K562 (cell line): ENCODE measurements around the gene TNNT1. TPM values are rescaled to one million over a fixed set of nuclear protein-coding genes. Genes with fewer than 3 reads are reported as not detected.

Experiments
- ATAC-seq: fragments of 200-7000 bp; cut with Tn5 transposase; 3 replicates; pipeline ENCODE4 v1.9.1; 2020; ENCODE audit warnings: moderate library complexity
- BruUV-seq: library from RNA; stranded (reverse); fragments of 400-500 nt; replicated peaks from 2 replicates; lab custom pipeline; 2021; lab: Mats Ljungman, UMichigan
- CTCF ChIA-PET: fragments of 300-600 bp; formaldehyde crosslinking; extraction: SDS; loops from one replicate; lab custom pipeline; 2021; ENCODE audit warnings: low intra/inter-chr PET ratio; lab: Yijun Ruan, JAX
- POLR2A ChIA-PET: fragments of 300-600, 350-650 bp; sonication (Branson Sonifier 250); formaldehyde crosslinking; extraction: SDS; loops from one replicate; lab custom pipeline; 2021; ENCODE audit warnings: antibody characterized with exemption, inconsistent platforms; lab: Yijun Ruan, JAX
- DNase-seq, 4 experiments: peaks; one replicate each; pipeline versions ENCODE4 v3.0.0 to v3.0.0-alpha.2; 2011 to 2018; ENCODE audit warnings: low spot score in 3 of 4, mixed read lengths in 3 of 4; ENCODE audit errors: extremely low read depth in 1 of 4
- FAIRE-seq: peaks from 2 replicates; lab custom pipeline; 2011; peaks lifted over from hg19 to GRCh38; lab: Jason Lieb, UNC
- H2AFZ ChIP-seq: 2 replicates; pipeline ENCODE4 v1.6.0; 2011; ENCODE audit warnings: low read depth, low read length, control low read depth, inconsistent platforms
- H3K27ac ChIP-seq: fragments of 200-600 bp; 3 replicates; pipeline ENCODE4 v1.8.0; 2011; ENCODE audit warnings: low read depth, mild to moderate bottlenecking, control low read depth, inconsistent platforms, low read length, moderate library complexity, mixed read lengths; ENCODE audit errors: extremely low read depth
- H3K27me3 ChIP-seq, 2 experiments: fragments of 300-600 bp in 1 of 2; 2 replicates in 1 of 2; 3 replicates in 1 of 2; pipeline versions ENCODE4 v1.6.0 to v1.8.0; 2011; ENCODE audit warnings: inconsistent platforms in 2 of 2, low read length in 2 of 2, mild to moderate bottlenecking in 1 of 2, mixed read lengths in 1 of 2, moderate library complexity in 1 of 2; ENCODE audit not compliant: control insufficient read depth in 2 of 2, insufficient read depth in 2 of 2
- H3K36me3 ChIP-seq: fragments of 300-600 bp; 3 replicates; pipeline ENCODE4 v1.8.0; 2011; ENCODE audit warnings: mild to moderate bottlenecking, low read length, inconsistent platforms; ENCODE audit not compliant: control insufficient read depth, insufficient read depth
- H3K4me1 ChIP-seq, 2 experiments: fragments of 200-600 bp in 1 of 2; replicated peaks in 1 of 2; 2 replicates in 1 of 2; 3 replicates in 1 of 2; pipeline versions ENCODE4 v1.5.1 to v1.8.0; 2011; ENCODE audit warnings: inconsistent platforms in 2 of 2, low read length in 2 of 2, mild to moderate bottlenecking in 1 of 2, mixed read lengths in 1 of 2, moderate library complexity in 1 of 2; ENCODE audit not compliant: control insufficient read depth in 2 of 2, insufficient read depth in 2 of 2
- H3K4me2 ChIP-seq: 2 replicates; pipeline ENCODE4 v1.6.1; 2011; ENCODE audit warnings: low read length, control low read depth, inconsistent platforms, mixed read lengths; ENCODE audit not compliant: insufficient read depth
- H3K4me3 ChIP-seq: fragments of 200-600 bp; sonication (generic), shearing (Covaris generic); 2 replicates; pipeline ENCODE4 v1.5.1; 2016; ENCODE audit warnings: control low read depth, inconsistent platforms
- H3K79me2 ChIP-seq: fragments of 200-600 bp; 3 replicates; pipeline ENCODE4 v1.8.0; 2011; ENCODE audit warnings: low read length, inconsistent platforms; ENCODE audit not compliant: control insufficient read depth, insufficient read depth
- H3K9ac ChIP-seq, 2 experiments: 2 replicates each; pipeline versions ENCODE4 v1.6.0 to v1.6.1; 2011; ENCODE audit warnings: low read depth in 2 of 2, low read length in 2 of 2, control low read depth in 1 of 2, inconsistent platforms in 1 of 2, mild to moderate bottlenecking in 1 of 2, mixed read lengths in 1 of 2; ENCODE audit not compliant: insufficient read depth in 1 of 2
- H3K9me1 ChIP-seq: one replicate; pipeline ENCODE4 v1.6.0; 2011; ENCODE audit warnings: inconsistent platforms, mild to moderate bottlenecking, low read length, moderate library complexity; ENCODE audit not compliant: control insufficient read depth, insufficient read depth
- H3K9me3 ChIP-seq: replicated peaks from 2 replicates; pipeline ENCODE4 v1.5.1; 2011; ENCODE audit warnings: low read depth, low read length, inconsistent platforms; ENCODE audit not compliant: control insufficient read depth, insufficient read depth
- H4K20me1 ChIP-seq: replicated peaks from 2 replicates; pipeline ENCODE4 v1.6.1; 2011; ENCODE audit warnings: low read length, inconsistent platforms, mixed read lengths; ENCODE audit not compliant: control insufficient read depth, insufficient read depth
- BCL6 ChIP-seq: fragments of 250-450 bp; sonication (Bioruptor Pico); IDR thresholded peaks from 2 replicates; pipeline ENCODE4 v1.4.0; 2020
- DNMT1 ChIP-seq: fragments of 450-650 bp; IDR thresholded peaks from 2 replicates; pipeline ENCODE4 v1.6.1; 2016; ENCODE audit warnings: antibody characterized with exemption, mild to moderate bottlenecking
- HCFC1 ChIP-seq: IDR thresholded peaks from 2 replicates; pipeline ENCODE4 v1.6.1; 2012; ENCODE audit warnings: low read depth, low read length, improper control_type of control experiment
- MYC ChIP-seq, 2 experiments: fragments of 250-450 bp in 1 of 2; sonication (Bioruptor Pico) in 1 of 2; IDR thresholded peaks; 2 replicates each; pipeline versions ENCODE4 v1.5.1 to v1.6.1; 2012 to 2021; ENCODE audit warnings: low read depth in 2 of 2, borderline replicate concordance in 1 of 2, improper control_type of control experiment in 1 of 2, low read length in 1 of 2, mild to moderate bottlenecking in 1 of 2, moderate library complexity in 1 of 2
- POLR2G ChIP-seq: fragments of 200-400 bp; formaldehyde crosslinking; IDR thresholded peaks from 2 replicates; pipeline ENCODE4 v1.6.1; 2017; ENCODE audit warnings: low read depth, mild to moderate bottlenecking, antibody characterized with exemption, low read length, moderate library complexity
- PTRF ChIP-seq: fragments of 450-650 bp; IDR thresholded peaks from 2 replicates; pipeline ENCODE4 v1.6.1; 2016; ENCODE audit warnings: mild to moderate bottlenecking, missing genetic modification characterization, missing compliant biosample characterization
- ZNF143 ChIP-seq: sonication (generic); formaldehyde crosslinking; IDR thresholded peaks from 2 replicates; pipeline ENCODE4 v1.9.0; 2022; ENCODE audit warnings: mild to moderate bottlenecking, missing genetic modification reagents
- ZNF184 ChIP-seq: sonication (generic); formaldehyde crosslinking; IDR thresholded peaks from 2 replicates; pipeline ENCODE4 v1.5.0; 2020; ENCODE audit warnings: missing genetic modification reagents
- ZNF445 ChIP-seq: fragments of 250-450 bp; sonication (Bioruptor Pico); IDR thresholded peaks from 2 replicates; pipeline ENCODE4 v1.4.0; 2020; ENCODE audit warnings: low read depth, mild to moderate bottlenecking, moderate library complexity
- whole genome bisulfite sequencing: fragments of 100-300 bp; shearing (Covaris generic); methylation state at CpG from one replicate; pipeline ENCODE4 v1.1.6; 2016; ENCODE audit warnings: low coverage, mixed read lengths; ENCODE audit not compliant: insufficient coverage; ENCODE audit errors: missing lambda C conversion rate; 5-methylcytosine and 5-hydroxymethylcytosine counted together
- in situ Hi-C: fragments of 300-500 bp; cut with MboI; formaldehyde crosslinking; loops from 4 replicates; pipeline ENCODE4 v1.15.0; 2018; ENCODE audit warnings: inconsistent platforms, mixed read lengths
- intact Hi-C: fragments of 100-400 bp; cut with micrococcal nuclease; formaldehyde crosslinking; loops from 2 replicates; pipeline ENCODE4 v1.14.2; 2022
- polyA plus RNA-seq, 8 experiments: library from polyadenylated mRNA; depleted of rRNA in 4 of 8; stranded (reverse) in 5 of 8; unstranded in 3 of 8; fragments of >200 nt; fragmentation: Nextera tagmentation in 2 of 8; fragmentation: Illumina TruSeq in 1 of 8; extraction: Ambion mirVana in 2 of 8; extraction: Trizol in 1 of 8; gene quantifications; 2 replicates each; pipeline versions ENCODE4 v1.2.1 to v1.2.3, GENCODE V29; 2011 to 2014; ENCODE audit warnings: inconsistent platforms in 1 of 8, missing spikeins in 1 of 8
- total RNA-seq, 7 experiments: library from RNA; depleted of rRNA in 6 of 7; stranded (reverse); fragments of >200 nt in 6 of 7; fragmentation: Illumina TruSeq in 2 of 7; extraction: Trizol in 2 of 7; gene quantifications; 2 replicates each; pipeline versions ENCODE4 v1.2.1 to v1.2.3, GENCODE V29; 2011 to 2021; ENCODE audit warnings: low replicate concordance in 1 of 7
- TF ChIP-seq, protein P1 (sequence below): sonication (generic); formaldehyde crosslinking; IDR thresholded peaks from 2 replicates; pipeline ENCODE4 v1.8.1; 2023; ENCODE audit warnings: mild to moderate bottlenecking, missing genetic modification reagents
- TF ChIP-seq, protein P2 (sequence below): sonication (generic); formaldehyde crosslinking; IDR thresholded peaks from 2 replicates; pipeline ENCODE4 v1.8.1; 2023; ENCODE audit warnings: missing genetic modification reagents, mild to moderate bottlenecking, borderline replicate concordance
- TF ChIP-seq, protein P3 (sequence below): IDR thresholded peaks from 3 replicates; pipeline ENCODE4 v1.6.1; 2011; ENCODE audit warnings: borderline replicate concordance, mild to moderate bottlenecking; ENCODE audit not compliant: insufficient read length, insufficient read depth
- TF ChIP-seq, protein P4 (sequence below): sonication (generic); formaldehyde crosslinking; IDR thresholded peaks from 2 replicates; pipeline ENCODE4 v1.9.0; 2022; ENCODE audit warnings: mild to moderate bottlenecking, missing genetic modification reagents

The TNNT1 gene
- total and polyA plus RNA-seq, 9 of the 15 experiments (the other 6 are each of a cell fraction or from before 2014, with no cell fraction given): 31.8 to 390 (median 227) TPM

DNA sequence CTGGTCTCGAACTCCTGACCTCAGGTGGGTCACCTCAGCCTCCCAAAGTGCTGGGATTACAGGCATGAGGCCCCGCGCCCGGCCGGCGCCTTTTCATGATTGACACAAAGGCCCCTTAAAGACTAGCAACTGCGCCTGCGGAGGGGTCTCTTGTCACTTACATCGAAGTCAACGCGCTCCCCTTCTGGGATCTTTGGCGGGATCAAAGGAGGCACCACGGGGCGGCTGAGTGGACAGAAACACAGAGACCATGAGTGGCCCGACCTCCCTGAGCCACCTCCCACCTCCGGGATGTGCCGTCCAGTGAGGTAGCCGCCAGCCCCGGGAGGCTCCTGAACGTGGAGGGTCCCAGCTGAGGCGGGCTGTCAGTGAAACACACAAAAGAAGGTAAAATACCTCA lies 7.3 kb downstream of the TNNT1 start:
- in situ Hi-C loops: loop anchor here (25.0 kb wide), 1 partner anchor 496 kb away; the partner anchor contains the start of genes CCDC106, ZNF580 and ZNF581
- TF ChIP-seq, protein P1, sequence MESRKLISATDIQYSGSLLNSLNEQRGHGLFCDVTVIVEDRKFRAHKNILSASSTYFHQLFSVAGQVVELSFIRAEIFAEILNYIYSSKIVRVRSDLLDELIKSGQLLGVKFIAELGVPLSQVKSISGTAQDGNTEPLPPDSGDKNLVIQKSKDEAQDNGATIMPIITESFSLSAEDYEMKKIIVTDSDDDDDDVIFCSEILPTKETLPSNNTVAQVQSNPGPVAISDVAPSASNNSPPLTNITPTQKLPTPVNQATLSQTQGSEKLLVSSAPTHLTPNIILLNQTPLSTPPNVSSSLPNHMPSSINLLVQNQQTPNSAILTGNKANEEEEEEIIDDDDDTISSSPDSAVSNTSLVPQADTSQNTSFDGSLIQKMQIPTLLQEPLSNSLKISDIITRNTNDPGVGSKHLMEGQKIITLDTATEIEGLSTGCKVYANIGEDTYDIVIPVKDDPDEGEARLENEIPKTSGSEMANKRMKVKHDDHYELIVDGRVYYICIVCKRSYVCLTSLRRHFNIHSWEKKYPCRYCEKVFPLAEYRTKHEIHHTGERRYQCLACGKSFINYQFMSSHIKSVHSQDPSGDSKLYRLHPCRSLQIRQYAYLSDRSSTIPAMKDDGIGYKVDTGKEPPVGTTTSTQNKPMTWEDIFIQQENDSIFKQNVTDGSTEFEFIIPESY (CRISPR knock-in tag): peak; percentile 89
- TF ChIP-seq BCL6 (CRISPR knock-in tag): no peak
- TF ChIP-seq ZNF184: no peak
- TF ChIP-seq HCFC1: no peak
- TF ChIP-seq, protein P2, sequence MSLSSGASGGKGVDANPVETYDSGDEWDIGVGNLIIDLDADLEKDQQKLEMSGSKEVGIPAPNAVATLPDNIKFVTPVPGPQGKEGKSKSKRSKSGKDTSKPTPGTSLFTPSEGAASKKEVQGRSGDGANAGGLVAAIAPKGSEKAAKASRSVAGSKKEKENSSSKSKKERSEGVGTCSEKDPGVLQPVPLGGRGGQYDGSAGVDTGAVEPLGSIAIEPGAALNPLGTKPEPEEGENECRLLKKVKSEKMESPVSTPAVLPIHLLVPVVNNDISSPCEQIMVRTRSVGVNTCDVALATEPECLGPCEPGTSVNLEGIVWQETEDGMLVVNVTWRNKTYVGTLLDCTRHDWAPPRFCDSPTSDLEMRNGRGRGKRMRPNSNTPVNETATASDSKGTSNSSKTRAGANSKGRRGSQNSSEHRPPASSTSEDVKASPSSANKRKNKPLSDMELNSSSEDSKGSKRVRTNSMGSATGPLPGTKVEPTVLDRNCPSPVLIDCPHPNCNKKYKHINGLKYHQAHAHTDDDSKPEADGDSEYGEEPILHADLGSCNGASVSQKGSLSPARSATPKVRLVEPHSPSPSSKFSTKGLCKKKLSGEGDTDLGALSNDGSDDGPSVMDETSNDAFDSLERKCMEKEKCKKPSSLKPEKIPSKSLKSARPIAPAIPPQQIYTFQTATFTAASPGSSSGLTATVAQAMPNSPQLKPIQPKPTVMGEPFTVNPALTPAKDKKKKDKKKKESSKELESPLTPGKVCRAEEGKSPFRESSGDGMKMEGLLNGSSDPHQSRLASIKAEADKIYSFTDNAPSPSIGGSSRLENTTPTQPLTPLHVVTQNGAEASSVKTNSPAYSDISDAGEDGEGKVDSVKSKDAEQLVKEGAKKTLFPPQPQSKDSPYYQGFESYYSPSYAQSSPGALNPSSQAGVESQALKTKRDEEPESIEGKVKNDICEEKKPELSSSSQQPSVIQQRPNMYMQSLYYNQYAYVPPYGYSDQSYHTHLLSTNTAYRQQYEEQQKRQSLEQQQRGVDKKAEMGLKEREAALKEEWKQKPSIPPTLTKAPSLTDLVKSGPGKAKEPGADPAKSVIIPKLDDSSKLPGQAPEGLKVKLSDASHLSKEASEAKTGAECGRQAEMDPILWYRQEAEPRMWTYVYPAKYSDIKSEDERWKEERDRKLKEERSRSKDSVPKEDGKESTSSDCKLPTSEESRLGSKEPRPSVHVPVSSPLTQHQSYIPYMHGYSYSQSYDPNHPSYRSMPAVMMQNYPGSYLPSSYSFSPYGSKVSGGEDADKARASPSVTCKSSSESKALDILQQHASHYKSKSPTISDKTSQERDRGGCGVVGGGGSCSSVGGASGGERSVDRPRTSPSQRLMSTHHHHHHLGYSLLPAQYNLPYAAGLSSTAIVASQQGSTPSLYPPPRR (CRISPR knock-in tag): no peak
- TF ChIP-seq PTRF (tag): no peak
- peak; percentile 49; the same call in 1 of the 2 replicates for TF ChIP-seq POLR2G
- TF ChIP-seq DNMT1: no peak
- TF ChIP-seq, protein P3, sequence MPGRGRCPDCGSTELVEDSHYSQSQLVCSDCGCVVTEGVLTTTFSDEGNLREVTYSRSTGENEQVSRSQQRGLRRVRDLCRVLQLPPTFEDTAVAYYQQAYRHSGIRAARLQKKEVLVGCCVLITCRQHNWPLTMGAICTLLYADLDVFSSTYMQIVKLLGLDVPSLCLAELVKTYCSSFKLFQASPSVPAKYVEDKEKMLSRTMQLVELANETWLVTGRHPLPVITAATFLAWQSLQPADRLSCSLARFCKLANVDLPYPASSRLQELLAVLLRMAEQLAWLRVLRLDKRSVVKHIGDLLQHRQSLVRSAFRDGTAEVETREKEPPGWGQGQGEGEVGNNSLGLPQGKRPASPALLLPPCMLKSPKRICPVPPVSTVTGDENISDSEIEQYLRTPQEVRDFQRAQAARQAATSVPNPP: no peak
- TF ChIP-seq ZNF445 (CRISPR knock-in tag): no peak
- TF ChIP-seq, protein P4, sequence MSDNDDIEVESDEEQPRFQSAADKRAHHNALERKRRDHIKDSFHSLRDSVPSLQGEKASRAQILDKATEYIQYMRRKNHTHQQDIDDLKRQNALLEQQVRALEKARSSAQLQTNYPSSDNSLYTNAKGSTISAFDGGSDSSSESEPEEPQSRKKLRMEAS: no peak
- TF ChIP-seq MYC (IDR thresholded peaks at IDR 0.05; ENCODE audit: low read depth, low read length): peak; percentile 2; the same call in 1 of the 2 replicates
- TF ChIP-seq MYC (CRISPR knock-in tag; IDR thresholded peaks at IDR 0.05; ENCODE audit: borderline replicate concordance, low read depth): no peak
- TF ChIP-seq ZNF143 (CRISPR knock-in tag): no peak

More for the DNA sequence above, 7.3 kb downstream of the TNNT1 start:
- Histone ChIP-seq H3K9me3 (no peaks in the 10 kb centered on the region), H3K27me3 (no peaks in the 10 kb centered on the region), H3K9ac (0 out of 4 replicates have a peak overlapping the region, but pooled peaks of 1 of the 2 experiments have one; percentile 45), H3K4me3 (no peak overlapping the region), H3K79me2 (peaks cover 16% of the 10 kb centered on the region), H3K4me2 (no peak overlapping the region), H4K20me1 (no peaks in the 10 kb centered on the region), H3K4me1 (peaks cover 6 to 28% of the 10 kb centered on the region in 2 experiments), H3K9me1 (no peaks in the 10 kb centered on the region), H2AFZ (no peak overlapping the region), H3K36me3 (peaks cover 43% of the 10 kb centered on the region), H3K27ac (no peak overlapping the region)
- intact Hi-C loops: loop anchor here (1.0 to 10.0 kb wide), 3 partner anchors 18 to 493 kb away; no protein-coding TSS in a partner anchor
- DNase-seq: peak in 1 of 4 experiments; percentile 9
- FAIRE-seq: no peak
- ChIA-PET POLR2A (interaction anchor here (0.7 to 1.2 kb wide), 3 partner anchors 19 to 266 kb away, joined by 3 to 5 read pairs (median 3); partner anchors contain the start of gene UBE2S), CTCF (interaction anchor here (0.7 to 1.9 kb wide), 4 partner anchors 19 to 362 kb away, joined by 3 to 20 read pairs (median 4); partner anchors contain the start of gene DNAAF3)
- WGBS: 89% methylated on average over 14 of the region's 21 CpGs
- no TSS peak for BruUV-seq
- no peak for ATAC-seq
